Measurements from ENCODE around the gene ID2. TPM values are rescaled to one million over a fixed set of nuclear protein-coding genes. Genes with fewer than 3 reads are reported as not detected.

ID2 gene
- total RNA-seq, 1 donor from 2014 or later: 11.9 TPM

DNA sequence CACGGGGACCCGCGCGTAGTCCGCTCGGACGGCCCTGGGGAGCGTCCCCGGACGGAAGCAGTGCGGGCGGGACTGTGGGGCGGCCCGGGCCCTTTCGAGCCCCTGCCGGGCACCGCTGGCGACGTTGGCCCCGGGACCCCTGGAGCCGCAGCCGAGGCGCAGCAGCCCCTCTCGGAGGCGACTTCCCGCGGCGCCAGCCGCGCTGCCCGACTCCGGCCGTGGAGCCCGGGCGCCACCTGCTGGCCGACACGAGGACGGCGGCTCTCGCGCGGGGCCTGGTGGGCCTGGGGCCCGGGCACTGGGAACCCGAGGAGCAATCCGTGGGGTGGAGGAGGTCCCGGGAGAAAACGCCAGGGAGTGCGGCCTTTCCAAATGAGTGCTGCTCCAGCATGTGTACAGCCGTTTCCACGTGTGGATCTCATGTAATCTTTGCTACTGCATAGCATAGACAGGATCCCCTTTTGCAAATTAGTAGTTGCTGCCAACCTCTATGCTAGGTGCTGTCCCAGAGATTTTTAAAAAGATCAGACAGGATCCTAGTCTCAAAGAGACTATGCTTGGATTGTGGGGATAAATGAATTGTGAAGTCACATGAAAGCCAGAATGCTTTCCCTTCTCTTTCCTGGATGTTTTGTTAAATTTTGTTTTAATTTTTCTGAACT, 4.0 kb downstream of the ID2 start:
- peak; percentile 92 for DNase-seq (ENCODE audit: extremely low spot score, unreplicated experiment)
- TF ChIP-seq CTCF (IDR thresholded peaks at IDR 0.05): peak; percentile 99
- no peaks in the 10 kb centered on the region for H3K9me3 Mint-ChIP-seq (ENCODE audit: unreplicated experiment)
- H3K27me3 Mint-ChIP-seq (ENCODE audit: unreplicated experiment): peaks cover 20% of the 10 kb centered on the region
- no peak overlapping the region for H3K27ac Mint-ChIP-seq (ENCODE audit: unreplicated experiment)
- no peak overlapping the region for H3K4me3 Mint-ChIP-seq (ENCODE audit: unreplicated experiment)
- H3K36me3 Mint-ChIP-seq (ENCODE audit: unreplicated experiment): no peaks in the 10 kb centered on the region
- peaks cover 33% of the 10 kb centered on the region for H3K4me1 Mint-ChIP-seq (ENCODE audit: unreplicated experiment)

DNA sequence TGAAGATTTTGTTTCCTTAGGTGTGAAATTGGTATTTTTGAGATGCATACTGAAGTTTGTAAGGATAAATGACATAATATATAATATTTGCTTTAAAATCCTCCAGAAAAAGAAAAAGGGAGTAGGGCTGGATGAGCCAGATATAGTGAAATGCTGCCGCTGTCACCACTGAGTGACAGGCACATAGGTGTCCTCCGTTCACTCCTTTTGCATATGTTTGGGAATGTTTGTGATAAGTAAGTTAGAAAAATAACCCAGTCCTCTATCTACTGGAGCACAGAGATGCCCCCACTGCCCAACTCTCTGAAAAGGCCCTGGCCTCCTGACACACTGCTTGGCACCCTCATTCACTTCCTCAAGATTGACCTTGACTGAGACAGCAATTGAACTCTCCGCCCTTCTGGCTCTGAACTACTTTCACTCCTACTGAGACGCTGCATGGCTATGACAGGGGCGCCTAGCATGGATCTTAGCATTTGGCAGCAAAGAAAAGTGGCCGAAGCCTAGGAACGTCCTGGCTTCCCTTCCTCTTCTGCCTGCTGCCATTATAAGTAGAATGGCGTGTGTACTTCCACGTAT, 10.1 kb downstream of the ID2 start:
- no peak for DNase-seq (ENCODE audit: extremely low spot score, unreplicated experiment)
- H3K27me3 Mint-ChIP-seq (ENCODE audit: unreplicated experiment): peaks cover 18% of the 10 kb centered on the region
- no peaks in the 10 kb centered on the region for H3K36me3 Mint-ChIP-seq (ENCODE audit: unreplicated experiment)
- H3K9me3 Mint-ChIP-seq (ENCODE audit: unreplicated experiment): no peaks in the 10 kb centered on the region
- no peak overlapping the region for H3K4me3 Mint-ChIP-seq (ENCODE audit: unreplicated experiment)
- TF ChIP-seq CTCF (IDR thresholded peaks at IDR 0.05): no peak
- no peak overlapping the region for H3K27ac Mint-ChIP-seq (ENCODE audit: unreplicated experiment)
- H3K4me1 Mint-ChIP-seq (ENCODE audit: unreplicated experiment): peaks cover 3% of the 10 kb centered on the region

DNA sequence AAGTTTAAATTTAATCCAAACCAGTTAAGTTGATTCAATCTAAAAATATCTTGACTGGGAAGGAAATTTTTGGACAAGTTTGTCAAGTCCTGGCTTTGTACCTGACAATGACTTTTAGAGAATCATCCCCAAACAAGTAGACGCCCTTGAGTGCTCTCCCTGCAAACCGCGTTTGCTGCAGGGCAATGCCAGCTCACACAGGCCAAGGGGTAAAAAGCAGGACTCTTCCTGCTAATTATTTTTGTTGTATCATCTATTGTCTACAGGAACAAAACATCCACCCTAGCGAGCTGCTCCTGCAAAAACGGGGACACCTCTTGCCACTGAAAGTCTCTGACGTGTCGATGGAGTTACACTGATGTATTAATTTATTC, 10.9 kb downstream of the ID2 start:
- TF ChIP-seq CTCF (IDR thresholded peaks at IDR 0.05): no peak
- H3K27me3 Mint-ChIP-seq (ENCODE audit: unreplicated experiment): peaks cover 21% of the 10 kb centered on the region
- H3K36me3 Mint-ChIP-seq (ENCODE audit: unreplicated experiment): no peaks in the 10 kb centered on the region
- no peaks in the 10 kb centered on the region for H3K9me3 Mint-ChIP-seq (ENCODE audit: unreplicated experiment)
- no peak for DNase-seq (ENCODE audit: extremely low spot score, unreplicated experiment)
- peaks cover 3% of the 10 kb centered on the region for H3K4me1 Mint-ChIP-seq (ENCODE audit: unreplicated experiment)
- no peak overlapping the region for H3K4me3 Mint-ChIP-seq (ENCODE audit: unreplicated experiment)
- H3K27ac Mint-ChIP-seq (ENCODE audit: unreplicated experiment): no peak overlapping the region

DNA sequence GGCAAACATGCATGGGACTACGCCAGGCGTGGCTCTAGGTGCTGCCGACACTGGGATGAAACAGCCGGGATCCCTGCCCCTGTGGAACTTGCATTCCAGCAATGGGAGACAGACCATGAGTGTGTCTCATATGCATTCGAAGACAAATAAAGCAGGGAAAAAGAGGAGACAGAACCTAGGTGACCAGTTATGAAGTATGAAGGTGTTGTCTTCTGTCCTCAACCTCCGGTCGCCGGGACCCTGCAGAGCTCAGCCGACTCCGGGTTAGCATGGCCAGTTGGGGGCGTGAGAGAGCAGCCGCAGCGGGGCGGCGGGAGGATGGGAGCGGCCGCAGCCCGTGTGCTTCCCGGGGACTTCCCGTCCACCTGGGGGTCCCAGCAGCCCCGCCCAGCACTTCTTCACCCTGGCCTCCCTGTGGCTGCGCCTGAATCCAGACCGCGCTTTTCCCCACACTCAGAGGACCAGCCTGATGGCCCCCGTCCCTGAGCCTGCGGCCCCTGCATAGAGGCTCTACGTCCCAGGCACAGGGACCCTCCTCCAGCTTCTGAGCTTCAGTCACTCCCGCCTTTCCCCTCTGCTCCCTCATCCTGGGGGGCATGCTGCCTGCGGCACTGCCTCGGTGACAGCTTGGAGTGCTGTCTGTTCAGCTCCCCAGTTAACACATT, 11.4 kb downstream of the ID2 start:
- peaks cover 3% of the 10 kb centered on the region for H3K4me1 Mint-ChIP-seq (ENCODE audit: unreplicated experiment)
- no peak for DNase-seq (ENCODE audit: extremely low spot score, unreplicated experiment)
- TF ChIP-seq CTCF (IDR thresholded peaks at IDR 0.05): peak; percentile 33
- H3K9me3 Mint-ChIP-seq (ENCODE audit: unreplicated experiment): no peaks in the 10 kb centered on the region
- no peaks in the 10 kb centered on the region for H3K36me3 Mint-ChIP-seq (ENCODE audit: unreplicated experiment)
- H3K4me3 Mint-ChIP-seq (ENCODE audit: unreplicated experiment): no peak overlapping the region
- H3K27ac Mint-ChIP-seq (ENCODE audit: unreplicated experiment): no peak overlapping the region
- peaks cover 21% of the 10 kb centered on the region for H3K27me3 Mint-ChIP-seq (ENCODE audit: unreplicated experiment)

- no peaks in the 10 kb centered on the region for H3K36me3 Mint-ChIP-seq (ENCODE audit: unreplicated experiment)
- no peaks in the 10 kb centered on the region for H3K9me3 Mint-ChIP-seq (ENCODE audit: unreplicated experiment)
- DNase-seq (ENCODE audit: extremely low spot score, unreplicated experiment): no peak
- H3K27me3 Mint-ChIP-seq (ENCODE audit: unreplicated experiment): peaks cover 13% of the 10 kb centered on the region
- H3K4me3 Mint-ChIP-seq (ENCODE audit: unreplicated experiment): no peak overlapping the region
- H3K4me1 Mint-ChIP-seq (ENCODE audit: unreplicated experiment): peaks cover 3% of the 10 kb centered on the region
- H3K27ac Mint-ChIP-seq (ENCODE audit: unreplicated experiment): no peak overlapping the region
- no peak for TF ChIP-seq CTCF (IDR thresholded peaks at IDR 0.05)
These were observed 12.9 kb downstream of the ID2 start for GRCh38 chr2:8694737-8695136.
